ENCODE data around the gene CDH23. TPM values are rescaled to one million over a fixed set of nuclear protein-coding genes. Genes with fewer than 3 reads are reported as not detected.

Gene CDH23
- total and polyA plus RNA-seq, 2 experiments from 2014 or later, result 0.08 TPM; not detected in 1

GRCh38 chr10:71351087-71351486, 45.6 kb upstream of the CDH23 start:
- in situ Hi-C loops (cut with MboI), result no loop called here
- no peak for DNase-seq
- 78 to 83% methylated on average over 6 of the region's 6 CpGs for WGBS, 2 experiments (ENCODE audit: low coverage in 1 of 2, low lambda C conversion rate in 2 of 2, missing lambda C conversion rate in 2 of 2)
- Histone ChIP-seq H3K9ac (no peak overlapping the region), H3K9me2 (ENCODE audit: insufficient read depth) (no peaks in the 10 kb centered on the region), H2AFZ (no peak overlapping the region), H3K27me3 (replicated peaks; ENCODE audit: insufficient read depth) (no peaks in the 10 kb centered on the region), H3K79me2 (ENCODE audit: insufficient read depth) (no peaks in the 10 kb centered on the region), H3F3A (ENCODE audit: insufficient read depth) (no peaks in the 10 kb centered on the region), H3K4me3 (no peak overlapping the region), H3K4me1 (ENCODE audit: insufficient read depth) (no peaks in the 10 kb centered on the region), H3K27ac (no peak overlapping the region), H3K36me3 (ENCODE audit: low read depth) (no peaks in the 10 kb centered on the region), H3K9me3 (ENCODE audit: low read depth) (no peaks in the 10 kb centered on the region), H4K20me1 (ENCODE audit: insufficient read depth) (no peaks in the 10 kb centered on the region), H3K4me2 (ENCODE audit: unreplicated experiment) (no peak overlapping the region)
- TF ChIP-seq EZH2 (IDR thresholded peaks at IDR 0.05; ENCODE audit: insufficient read depth, poor library complexity, severe bottlenecking) (no peak), EZH2phosphoT487 (IDR thresholded peaks at IDR 0.05; ENCODE audit: insufficient read depth, low read depth) (no peak)

DNA sequence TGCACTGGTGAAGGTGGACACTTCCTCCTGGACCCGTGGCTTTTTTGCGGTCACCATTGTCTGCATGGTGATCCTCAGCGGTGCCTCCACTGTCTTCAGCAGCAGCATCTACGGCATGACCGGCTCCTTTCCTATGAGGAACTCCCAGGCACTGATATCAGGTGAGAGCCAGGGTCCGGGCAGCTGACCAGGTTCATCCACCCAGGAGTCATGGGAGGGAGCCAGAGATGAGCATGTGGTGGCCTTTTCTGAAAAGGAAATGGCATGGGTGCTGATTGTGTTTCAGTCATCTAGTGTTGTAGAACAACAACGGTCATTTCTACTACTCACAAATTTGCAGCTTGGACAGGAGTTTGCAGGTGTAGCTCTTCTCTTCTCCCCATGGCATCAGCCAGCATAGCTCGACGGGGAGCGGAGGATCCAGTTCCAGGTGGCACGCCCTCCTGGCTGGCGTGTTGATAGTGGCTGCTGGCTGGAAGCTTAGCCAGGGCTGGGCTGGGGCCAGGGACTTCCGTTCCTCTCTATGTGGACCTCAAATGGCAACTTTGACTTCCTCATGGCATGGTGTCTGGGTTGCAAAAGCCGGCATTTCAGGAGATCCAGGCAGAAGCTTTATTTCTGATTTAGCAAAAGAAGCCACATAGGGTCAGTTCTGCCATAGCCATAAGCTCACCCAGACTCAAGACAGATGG, 44.9 kb upstream of the CDH23 start:
- no peaks in the 10 kb centered on the region for H4K20me1 ChIP-seq (ENCODE audit: insufficient read depth)
- no peak overlapping the region for H2AFZ ChIP-seq
- no peak overlapping the region for H3K4me3 ChIP-seq
- no peaks in the 10 kb centered on the region for H3K4me1 ChIP-seq (ENCODE audit: insufficient read depth)
- DNase-seq, result no peak
- H3K9me2 ChIP-seq (ENCODE audit: insufficient read depth), result no peaks in the 10 kb centered on the region
- TF ChIP-seq EZH2phosphoT487 (IDR thresholded peaks at IDR 0.05; ENCODE audit: insufficient read depth, low read depth) (no peak), EZH2 (IDR thresholded peaks at IDR 0.05; ENCODE audit: insufficient read depth, poor library complexity, severe bottlenecking) (no peak)
- no peaks in the 10 kb centered on the region for H3K9me3 ChIP-seq (ENCODE audit: low read depth)
- in situ Hi-C loops (cut with MboI), result no loop called here
- WGBS, 2 experiments (ENCODE audit: low coverage in 1 of 2, low lambda C conversion rate in 2 of 2, missing lambda C conversion rate in 2 of 2), result 81 to 85% methylated on average over 13 to 14 of the region's 14 CpGs
- H3K79me2 ChIP-seq (ENCODE audit: insufficient read depth), result no peaks in the 10 kb centered on the region
- H3K4me2 ChIP-seq (ENCODE audit: unreplicated experiment), result no peak overlapping the region
- no peak overlapping the region for H3K27ac ChIP-seq
- no peaks in the 10 kb centered on the region for H3K27me3 ChIP-seq (replicated peaks; ENCODE audit: insufficient read depth)
- H3K9ac ChIP-seq, result no peak overlapping the region
- no peaks in the 10 kb centered on the region for H3F3A ChIP-seq (ENCODE audit: insufficient read depth)
- no peaks in the 10 kb centered on the region for H3K36me3 ChIP-seq (ENCODE audit: low read depth)

DNA sequence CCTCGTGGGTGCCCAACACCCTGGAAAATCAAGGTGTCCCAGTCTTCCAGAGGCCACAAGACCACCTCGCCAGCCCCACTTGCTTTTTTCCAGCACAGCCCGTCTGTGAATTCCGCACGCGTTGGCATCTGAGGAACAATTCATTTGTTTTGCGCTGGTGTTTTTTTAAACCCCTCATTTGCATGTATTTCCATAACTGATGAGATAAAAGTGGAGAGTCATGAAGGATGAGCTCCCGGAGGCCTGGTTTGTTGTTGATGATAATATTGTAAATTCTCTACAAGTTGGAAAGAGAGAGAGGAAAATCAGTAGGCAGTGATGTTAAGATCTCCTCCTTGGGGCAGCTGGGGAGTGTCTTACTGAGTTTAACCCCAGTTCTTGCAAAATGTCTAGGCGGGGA, 43.1 kb upstream of the CDH23 start:
- H3K79me2 ChIP-seq (ENCODE audit: insufficient read depth), result no peaks in the 10 kb centered on the region
- H3K9ac ChIP-seq, result no peak overlapping the region
- no peaks in the 10 kb centered on the region for H3K4me1 ChIP-seq (ENCODE audit: insufficient read depth)
- in situ Hi-C loops (cut with MboI), result no loop called here
- H3F3A ChIP-seq (ENCODE audit: insufficient read depth), result no peaks in the 10 kb centered on the region
- H3K9me3 ChIP-seq (ENCODE audit: low read depth), result no peaks in the 10 kb centered on the region
- no peaks in the 10 kb centered on the region for H3K9me2 ChIP-seq (ENCODE audit: insufficient read depth)
- H3K36me3 ChIP-seq (ENCODE audit: low read depth), result no peaks in the 10 kb centered on the region
- WGBS, 2 experiments (ENCODE audit: low coverage in 1 of 2, low lambda C conversion rate in 2 of 2, missing lambda C conversion rate in 2 of 2), result 93 to 97% methylated on average over 9 of the region's 9 CpGs
- H3K4me2 ChIP-seq (ENCODE audit: unreplicated experiment), result no peak overlapping the region
- TF ChIP-seq EZH2phosphoT487 (IDR thresholded peaks at IDR 0.05; ENCODE audit: insufficient read depth, low read depth) (no peak), EZH2 (IDR thresholded peaks at IDR 0.05; ENCODE audit: insufficient read depth, poor library complexity, severe bottlenecking) (no peak)
- H3K27ac ChIP-seq, result no peak overlapping the region
- H4K20me1 ChIP-seq (ENCODE audit: insufficient read depth), result no peaks in the 10 kb centered on the region
- no peak for DNase-seq
- H3K27me3 ChIP-seq (replicated peaks; ENCODE audit: insufficient read depth), result no peaks in the 10 kb centered on the region
- H2AFZ ChIP-seq, result no peak overlapping the region
- no peak overlapping the region for H3K4me3 ChIP-seq

GRCh38 chr10:71354776-71355175, 41.9 kb upstream of the CDH23 start:
- Histone ChIP-seq H2AFZ (no peak overlapping the region), H3K9me3 (ENCODE audit: low read depth) (no peaks in the 10 kb centered on the region), H3K27ac (no peak overlapping the region), H3K27me3 (replicated peaks; ENCODE audit: insufficient read depth) (no peaks in the 10 kb centered on the region), H3F3A (ENCODE audit: insufficient read depth) (no peaks in the 10 kb centered on the region), H4K20me1 (ENCODE audit: insufficient read depth) (no peaks in the 10 kb centered on the region), H3K4me1 (ENCODE audit: insufficient read depth) (no peaks in the 10 kb centered on the region), H3K4me3 (no peak overlapping the region), H3K36me3 (ENCODE audit: low read depth) (no peaks in the 10 kb centered on the region), H3K9me2 (ENCODE audit: insufficient read depth) (no peaks in the 10 kb centered on the region), H3K9ac (no peak overlapping the region), H3K4me2 (ENCODE audit: unreplicated experiment) (no peak overlapping the region), H3K79me2 (ENCODE audit: insufficient read depth) (no peaks in the 10 kb centered on the region)
- 58 to 70% methylated on average over 7 of the region's 7 CpGs for WGBS, 2 experiments (ENCODE audit: low coverage in 1 of 2, low lambda C conversion rate in 2 of 2, missing lambda C conversion rate in 2 of 2)
- in situ Hi-C loops (cut with MboI), result no loop called here
- peak; percentile 59 for DNase-seq
- no peak for TF ChIP-seq EZH2phosphoT487 (IDR thresholded peaks at IDR 0.05; ENCODE audit: insufficient read depth, low read depth)
- TF ChIP-seq EZH2 (IDR thresholded peaks at IDR 0.05; ENCODE audit: insufficient read depth, poor library complexity, severe bottlenecking), result no peak

Data from GM23248 (cell line).